Measurements from ENCODE around the gene ACP5.
"Not testable (repeated sequence)": the region's sequence is repeated elsewhere in the genome, so short reads cannot be mapped to it uniquely, and the experiment has no call there.

ACP5 gene

GRCh38 chr19:11578258-11579142 lies 1.1 kb upstream of the ACP5 start:
- DNase-seq: peak; percentile 66

DNA sequence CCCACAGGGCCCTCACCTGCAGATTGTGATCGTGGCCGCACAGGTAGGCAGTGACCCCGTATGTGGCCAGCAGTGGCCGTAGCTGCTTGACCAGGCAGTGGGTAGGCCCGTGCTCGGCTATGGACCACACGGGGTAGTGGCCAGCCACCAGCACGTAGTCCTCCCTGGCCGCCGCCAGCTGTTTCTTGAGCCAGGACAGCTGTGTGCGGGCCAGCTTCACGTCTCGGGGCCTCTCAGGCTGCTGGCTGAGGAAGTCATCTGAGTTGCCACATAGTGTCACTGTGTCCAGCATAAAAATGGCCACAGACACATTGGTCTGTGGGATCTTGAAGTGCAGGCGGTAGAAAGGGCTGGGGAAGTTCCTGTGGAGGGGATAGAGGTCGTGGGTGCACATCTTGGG lies 1.2 kb downstream of the ACP5 start:
- DNase-seq: no peak

DNA sequence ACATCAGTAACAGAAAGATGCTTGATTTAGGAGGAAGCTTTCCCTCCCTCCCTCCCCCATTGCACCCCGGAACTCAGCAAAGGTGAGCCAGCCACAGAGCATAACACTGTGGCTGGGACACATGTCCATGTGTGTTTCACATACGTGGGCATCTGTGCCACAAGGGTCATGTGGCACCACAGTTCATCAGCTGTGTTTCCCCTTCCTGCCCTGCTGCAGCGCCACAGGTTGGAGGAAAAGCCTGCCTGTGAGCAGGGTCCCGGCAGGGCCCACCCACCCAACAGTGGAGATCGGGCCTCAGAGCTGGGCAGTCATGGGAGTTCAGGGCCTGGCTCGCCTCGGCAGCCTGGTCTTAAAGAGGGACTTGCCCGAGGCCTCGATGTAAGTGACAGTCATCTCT lies 2.8 kb downstream of the ACP5 start:
- DNase-seq: no peak

DNA sequence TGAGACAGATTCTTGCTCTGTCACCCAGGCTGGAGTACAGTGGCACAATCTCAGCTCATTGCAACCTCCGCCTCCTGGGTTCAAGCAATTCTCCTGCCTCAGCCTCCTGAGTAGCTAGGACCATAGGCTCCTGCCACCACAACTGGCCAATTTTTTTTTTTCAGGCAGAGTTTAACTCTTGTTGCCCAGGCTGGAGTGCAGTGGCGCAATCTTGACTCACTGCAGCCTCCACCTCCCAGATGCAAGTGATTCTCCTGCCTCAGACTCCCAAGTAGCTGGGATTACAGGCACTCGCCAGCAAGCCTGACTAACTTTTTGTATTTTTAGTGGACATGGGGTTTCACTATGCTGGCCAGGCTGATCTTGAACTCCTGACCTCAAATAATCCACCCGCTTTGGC lies 3.7 kb downstream of the ACP5 start:
- not testable (repeated sequence) for DNase-seq

- DNase-seq: not testable (repeated sequence)
Observed at GRCh38 chr19:11573354-11573753, 4.1 kb downstream of the ACP5 start.

DNA sequence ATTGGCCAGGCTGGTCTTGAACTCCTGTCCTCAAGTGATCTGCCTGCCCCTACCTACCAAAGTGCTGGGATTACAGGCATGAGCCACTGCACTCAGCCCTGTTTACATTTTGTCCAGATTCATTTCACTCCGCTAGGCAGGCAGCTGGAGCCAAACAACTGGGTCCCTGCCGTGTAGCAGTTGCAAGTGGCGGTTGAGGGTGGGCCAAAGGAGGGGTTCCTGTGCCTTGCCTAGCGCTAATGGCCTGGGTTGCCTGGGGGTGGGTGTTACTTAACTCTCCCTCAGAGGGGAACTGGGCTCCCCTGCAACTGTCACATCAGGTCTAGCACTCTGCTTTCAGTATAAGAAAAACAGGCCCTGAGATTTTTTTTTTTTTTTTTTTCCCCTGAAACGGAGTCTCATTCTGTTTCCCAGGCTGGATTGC lies 7.4 kb downstream of the ACP5 start:
- no peak for DNase-seq

- DNase-seq: no peak
Observed at GRCh38 chr19:11566164-11566563, 11.3 kb downstream of the ACP5 start.

- DNase-seq: not testable (repeated sequence)
Observed at GRCh38 chr19:11565649-11565980, 11.8 kb downstream of the ACP5 start.

GRCh38 chr19:11564082-11564807 lies 13.2 kb downstream of the ACP5 start:
- DNase-seq: not testable (repeated sequence)

- no peak for DNase-seq
Observed at GRCh38 chr19:11563532-11563931, 13.9 kb downstream of the ACP5 start.

GRCh38 chr19:11560404-11561051 lies 16.9 kb downstream of the ACP5 start:
- DNase-seq: peak; percentile 80

GRCh38 chr19:11558881-11559828 lies 18.3 kb downstream of the ACP5 start, which contains the start of gene ELOF1:
TSS of gene ELOF1 (minus strand) at chr19:11559230. CDS start at chr19:11554347, 4,883 bp downstream.
- DNase-seq: peak; percentile 99

- no peak for DNase-seq
Observed at GRCh38 chr19:11556634-11557420, 20.6 kb downstream of the ACP5 start.

DNA sequence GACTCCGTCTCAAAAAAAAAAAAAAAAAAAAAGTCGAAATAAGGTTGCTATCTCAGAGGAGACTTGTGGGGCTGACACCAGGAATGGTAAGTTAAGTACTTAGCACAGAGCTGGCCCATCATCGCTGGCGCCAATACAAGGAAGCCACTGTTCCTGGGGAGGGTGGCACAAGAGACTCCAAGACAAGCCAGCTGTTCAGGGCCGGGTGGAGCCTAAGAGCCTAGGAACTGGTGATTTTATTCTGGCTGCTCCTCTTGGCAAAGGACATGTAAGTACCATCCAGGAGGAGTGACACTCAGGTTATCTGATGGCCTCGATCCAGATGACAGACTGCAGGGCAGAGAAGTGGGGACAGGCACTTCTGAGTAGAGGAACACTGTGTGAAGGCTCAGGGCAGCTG lies 22.2 kb downstream of the ACP5 start:
- DNase-seq: no peak

GRCh38 chr19:11554160-11554559 lies 23.3 kb downstream of the ACP5 start:
- DNase-seq: no peak

DNA sequence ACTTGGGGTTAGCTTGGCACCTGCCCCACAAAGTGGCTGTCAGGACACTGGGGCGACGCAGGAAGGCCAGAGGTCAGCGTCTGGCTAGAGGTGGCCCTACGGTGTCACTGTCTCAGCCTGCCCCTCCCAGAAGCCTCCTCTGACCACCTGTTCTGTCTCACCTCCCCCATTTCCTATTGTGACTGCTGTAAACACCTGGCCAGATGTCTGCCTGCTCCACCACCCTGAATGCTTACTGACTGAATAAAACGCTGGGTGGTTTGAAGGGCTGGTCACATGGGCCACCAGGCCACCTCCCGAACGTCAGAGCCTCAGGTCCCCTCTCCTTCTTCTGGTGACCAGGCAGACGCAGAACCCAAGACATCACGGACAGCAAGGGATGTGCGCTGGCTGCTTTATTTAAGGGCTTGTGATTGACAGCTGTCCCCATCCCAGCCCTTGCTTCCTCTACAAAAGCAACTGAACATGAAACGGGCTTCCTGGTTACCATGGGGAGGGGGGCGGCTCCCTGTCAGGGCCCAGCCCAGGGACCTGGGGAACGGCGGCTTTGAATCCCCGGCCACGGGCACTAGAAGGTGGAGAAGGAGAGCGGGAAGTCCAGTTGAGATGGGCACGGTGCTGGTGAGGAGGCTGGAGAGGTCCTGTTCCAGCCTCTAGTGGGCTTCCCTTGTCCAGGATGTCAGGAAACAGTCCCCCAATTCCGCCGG lies 24.6 kb downstream of the ACP5 start:
- DNase-seq: no peak

GRCh38 chr19:11551603-11552235 lies 25.7 kb downstream of the ACP5 start:
- DNase-seq: no peak

- DNase-seq: no peak
Observed at GRCh38 chr19:11550265-11550664, 27.2 kb downstream of the ACP5 start.

GRCh38 chr19:11549386-11549953 lies 28.0 kb downstream of the ACP5 start:
- no peak for DNase-seq

Data from RPMI8226 (cell line).